Measurements from ENCODE around the gene CMKLR1.

- no peak for TF ChIP-seq CTCF (IDR thresholded peaks at IDR 0.05; ENCODE audit: insufficient read depth, low read depth, low read length)
- no peak for TF ChIP-seq EZH2 (IDR thresholded peaks at IDR 0.05; ENCODE audit: insufficient read depth, low read length)
Measured at GRCh38 chr12:108268397-108268796, 70.7 kb downstream of the CMKLR1 start.
